Stimulated activated CD4-positive, alpha-beta T cell treated with anti-CD3 and anti-CD28 coated beads, Interleukin-15, amount 100 ng/mL, for 24 hours (primary cell): ENCODE data around the gene IFITM10.

ENCODE experiments used
- DNase-seq: peaks from one replicate; pipeline ENCODE4 v3.0.0-alpha.2; 2020

Gene IFITM10

DNA sequence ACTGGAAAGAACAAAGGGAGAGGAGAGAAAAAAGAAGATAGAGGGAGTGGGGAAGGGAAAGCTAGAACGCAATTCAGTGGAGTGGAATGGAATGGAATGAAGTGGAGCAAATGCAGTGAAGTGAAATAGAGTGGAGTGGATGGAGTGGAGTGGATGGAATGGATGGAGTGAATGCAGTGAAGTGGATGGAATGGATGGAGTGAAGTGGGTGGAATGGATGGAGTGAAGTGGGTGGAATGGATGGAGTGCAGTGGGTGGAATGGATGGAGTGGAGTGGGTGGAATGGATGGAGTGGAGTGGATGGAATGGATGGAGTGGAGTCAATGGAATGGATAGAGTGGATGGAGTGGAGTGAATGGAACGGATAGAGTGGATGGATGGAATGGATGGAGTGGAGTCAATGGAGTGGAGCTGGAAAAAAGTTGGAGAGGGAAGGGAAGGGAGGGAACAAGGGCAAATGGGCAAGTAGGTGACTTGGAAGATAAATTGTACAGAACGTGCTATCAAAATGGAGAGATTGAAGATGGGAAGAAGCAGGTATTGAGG is 13.9 kb downstream of the IFITM10 start:
- no peak for DNase-seq

DNA sequence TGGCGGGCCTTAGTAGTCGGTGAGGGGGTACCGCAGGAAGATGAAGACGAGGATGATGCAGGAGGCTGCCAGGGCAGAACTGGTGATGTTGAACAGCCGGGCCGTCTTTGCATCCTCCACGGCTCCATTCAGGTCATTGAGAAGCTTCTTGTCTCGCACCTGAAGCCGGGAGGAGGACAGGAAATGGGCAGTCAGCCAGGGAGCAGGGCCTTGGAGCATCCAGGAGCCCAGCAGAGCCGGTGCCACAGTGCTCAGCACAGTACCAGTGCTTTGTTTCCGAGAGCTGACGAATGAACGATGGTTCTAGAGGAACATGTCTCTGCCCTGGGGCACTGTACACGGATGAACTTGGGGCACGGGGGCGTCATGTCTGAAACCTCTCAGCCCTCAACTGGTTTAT is 15.1 kb downstream of the IFITM10 start:
- DNase-seq: no peak

DNA sequence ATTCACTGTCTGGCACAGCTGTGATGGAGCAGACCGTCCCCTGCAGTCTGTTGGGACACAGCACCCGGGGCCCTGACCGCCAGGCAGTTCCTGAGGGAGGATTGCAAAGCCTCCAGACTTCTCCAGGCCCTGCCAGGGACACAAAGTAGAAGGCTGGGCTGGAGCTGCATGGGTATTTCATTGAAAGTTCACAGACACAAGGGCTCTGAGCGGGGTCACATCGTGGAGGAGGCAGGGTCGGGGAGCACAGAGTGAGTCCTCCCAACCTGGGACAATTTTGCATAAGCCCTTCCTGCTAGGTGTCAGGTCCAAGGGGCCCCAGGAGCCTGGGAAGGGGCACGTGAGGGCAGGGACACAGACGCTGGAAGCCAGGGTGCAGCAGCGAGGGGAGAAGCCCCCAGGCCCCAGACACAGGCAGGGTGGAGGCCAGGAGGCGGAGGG is 15.7 kb downstream of the IFITM10 start:
- no peak for DNase-seq

DNA sequence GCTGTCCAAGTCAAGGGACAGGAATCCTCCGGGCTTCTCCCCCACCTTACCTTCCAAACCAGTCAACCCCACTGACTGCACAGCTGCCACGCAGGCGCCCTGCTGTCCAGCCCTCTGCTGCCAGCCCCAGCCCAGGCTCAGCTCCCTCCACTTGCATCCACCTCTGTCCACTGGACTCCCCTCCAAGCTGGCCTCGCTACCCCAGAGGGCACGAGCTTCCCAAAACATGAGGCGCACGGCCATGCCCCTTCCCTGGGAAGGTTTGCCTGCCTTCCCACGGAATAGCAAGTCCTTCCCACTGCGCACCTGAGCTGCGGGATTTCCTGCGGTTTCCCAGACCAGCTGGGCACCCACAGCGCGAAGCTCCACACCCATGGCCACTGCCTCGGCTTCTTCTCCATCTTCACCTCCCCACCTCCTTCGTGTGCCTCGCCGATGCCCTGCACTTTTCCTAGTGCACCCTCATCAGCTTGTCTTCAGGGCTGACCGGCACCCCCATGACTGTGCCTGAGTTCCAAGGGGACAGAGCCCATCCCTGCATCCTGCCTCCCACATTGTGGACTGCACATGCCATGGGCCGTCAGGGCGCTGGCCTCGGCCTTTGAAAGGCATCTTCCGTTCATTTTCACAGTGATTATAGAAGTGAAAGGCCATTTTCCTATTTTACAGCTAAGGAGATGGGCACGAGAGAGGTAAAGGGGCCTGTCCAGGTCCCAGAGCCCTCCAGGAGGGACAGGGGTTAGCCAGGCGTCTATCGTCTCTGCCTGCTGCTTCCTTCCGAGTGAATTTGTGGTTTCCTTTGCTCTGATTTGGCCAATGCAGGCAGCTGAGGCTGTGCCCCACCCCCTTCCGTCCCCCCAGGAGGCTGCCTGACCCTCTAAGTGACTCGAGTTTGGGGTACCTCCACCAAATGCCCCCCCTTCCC is 16.4 kb downstream of the IFITM10 start:
- no peak for DNase-seq

DNA sequence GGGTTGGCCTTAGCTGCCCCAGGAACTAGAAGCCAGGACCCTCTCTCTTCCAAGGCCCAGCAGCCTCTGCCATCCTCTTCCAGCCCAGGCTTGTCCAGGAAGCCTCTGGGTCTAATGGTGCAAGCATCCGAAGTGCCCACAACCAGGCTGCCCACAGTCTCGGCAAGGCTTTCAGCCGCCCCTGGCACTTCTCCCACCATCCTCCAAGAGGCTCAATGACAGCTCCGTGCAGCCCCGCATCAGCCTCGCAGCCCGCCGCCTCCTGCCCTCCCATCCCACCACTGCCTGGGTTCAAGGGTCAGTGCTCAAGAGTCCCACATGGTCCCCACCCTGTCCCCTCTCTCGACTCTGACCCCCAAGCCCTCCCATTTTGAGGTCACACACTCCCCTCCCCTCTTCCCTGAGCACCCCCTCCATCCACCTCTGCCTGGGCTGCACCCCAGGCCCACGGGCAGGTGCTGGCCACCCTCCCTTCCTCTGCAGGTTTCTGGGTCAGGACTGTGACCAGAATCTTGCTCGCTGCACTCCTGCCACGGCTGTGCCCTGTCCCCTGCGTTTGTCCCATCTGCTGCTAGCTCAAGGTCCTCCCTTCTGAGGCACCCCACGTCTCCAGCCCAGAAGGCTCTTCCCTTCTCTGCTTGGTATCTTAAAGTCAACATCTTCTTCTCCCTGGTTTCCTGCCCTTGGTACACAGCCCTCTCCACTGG is 17.2 kb downstream of the IFITM10 start:
- DNase-seq: no peak

DNA sequence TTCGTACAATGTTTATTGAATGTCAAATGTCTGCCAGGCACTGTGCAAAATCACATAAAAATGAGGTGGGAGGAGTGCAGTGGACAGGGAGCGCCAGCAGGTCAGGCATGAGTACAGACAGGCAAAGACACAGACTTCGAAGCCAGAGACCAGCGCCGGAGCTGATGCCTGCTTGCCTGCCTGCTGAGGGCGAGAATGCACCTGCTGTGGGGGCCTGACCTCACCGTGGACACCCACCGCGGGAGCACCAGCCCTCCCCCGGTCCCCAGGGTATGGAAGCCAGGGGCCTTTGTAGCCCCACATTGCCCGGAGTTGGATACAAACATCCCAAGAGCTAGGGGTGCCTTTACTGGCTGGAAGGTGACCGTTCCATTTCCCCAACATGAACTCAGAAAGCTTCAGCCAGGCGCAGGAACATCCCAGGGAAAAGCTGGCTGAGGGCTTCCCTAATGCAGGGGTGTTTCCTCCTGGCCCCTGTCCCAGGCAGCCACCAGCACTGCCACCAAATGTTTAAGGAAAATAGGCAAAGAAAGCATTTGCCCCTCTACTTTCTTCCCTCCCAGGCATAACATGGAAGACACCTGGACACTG is 17.9 kb downstream of the IFITM10 start:
- no peak for DNase-seq

DNA sequence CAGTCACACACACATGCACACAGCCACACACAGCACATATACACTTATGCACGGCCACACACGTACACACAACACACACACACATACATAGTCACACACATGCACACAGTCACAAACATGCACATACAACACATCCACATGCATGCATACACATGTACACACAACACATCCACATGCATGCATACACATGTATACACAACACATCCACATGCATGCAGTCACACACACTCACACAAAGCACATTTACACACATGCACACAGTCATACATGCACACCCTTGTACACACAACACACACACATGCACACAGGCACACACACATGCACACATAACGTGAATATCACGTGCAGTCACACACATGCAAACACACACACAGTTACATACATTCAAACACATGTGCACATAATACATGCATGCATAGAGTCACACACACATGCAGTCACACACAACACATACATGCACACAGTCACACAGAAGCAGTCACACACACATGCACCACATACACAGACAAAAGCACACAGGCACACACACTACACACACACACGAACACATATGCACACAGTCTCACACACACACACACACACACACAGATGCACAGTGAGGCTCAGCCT is 18.8 kb downstream of the IFITM10 start:
- no peak for DNase-seq

DNA sequence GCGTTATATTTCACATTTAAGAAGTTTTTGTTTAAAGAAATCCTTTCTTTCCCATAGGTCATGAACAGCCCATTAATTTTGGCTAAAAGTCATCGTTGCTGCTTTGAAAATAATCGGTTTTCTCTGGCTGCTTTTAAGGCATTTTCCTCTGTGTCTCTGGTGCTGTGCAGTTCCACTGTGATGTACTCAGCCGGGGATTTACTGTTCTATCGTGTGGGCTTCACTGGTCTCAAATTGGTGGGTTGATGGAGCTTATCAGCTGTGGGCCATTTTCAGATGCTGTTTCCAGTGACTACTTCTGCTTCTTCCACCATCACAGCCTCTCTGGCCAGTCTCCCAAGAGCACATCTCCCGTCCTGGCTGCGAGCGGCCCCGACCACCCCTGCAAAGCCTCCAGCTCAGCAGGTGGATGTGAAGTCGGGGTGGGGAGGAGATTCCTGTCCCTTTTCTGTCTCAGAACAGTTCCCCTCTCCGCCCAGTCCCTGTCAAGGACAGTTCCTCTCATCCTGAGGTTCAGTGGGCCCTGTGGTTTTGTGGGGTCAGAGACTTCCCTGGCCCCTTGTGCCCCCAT is 20.3 kb downstream of the IFITM10 start:
- no peak for DNase-seq

DNA sequence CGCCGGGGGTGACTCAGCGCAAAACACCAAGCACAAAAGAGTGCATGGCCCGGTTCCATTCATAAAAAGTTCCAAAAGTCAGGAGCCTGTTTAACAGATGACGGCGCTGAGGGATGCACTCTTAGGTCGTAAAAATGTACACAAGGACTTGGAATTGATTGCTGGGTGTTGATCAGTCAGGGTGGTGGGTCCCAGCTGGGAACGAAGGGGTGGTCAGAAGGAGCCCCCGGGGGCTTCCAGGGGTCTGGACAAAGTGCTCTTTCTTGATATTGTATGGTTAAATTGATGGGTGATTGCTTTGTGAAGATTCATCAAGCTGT is 20.7 kb downstream of the IFITM10 start:
- DNase-seq: no peak

DNA sequence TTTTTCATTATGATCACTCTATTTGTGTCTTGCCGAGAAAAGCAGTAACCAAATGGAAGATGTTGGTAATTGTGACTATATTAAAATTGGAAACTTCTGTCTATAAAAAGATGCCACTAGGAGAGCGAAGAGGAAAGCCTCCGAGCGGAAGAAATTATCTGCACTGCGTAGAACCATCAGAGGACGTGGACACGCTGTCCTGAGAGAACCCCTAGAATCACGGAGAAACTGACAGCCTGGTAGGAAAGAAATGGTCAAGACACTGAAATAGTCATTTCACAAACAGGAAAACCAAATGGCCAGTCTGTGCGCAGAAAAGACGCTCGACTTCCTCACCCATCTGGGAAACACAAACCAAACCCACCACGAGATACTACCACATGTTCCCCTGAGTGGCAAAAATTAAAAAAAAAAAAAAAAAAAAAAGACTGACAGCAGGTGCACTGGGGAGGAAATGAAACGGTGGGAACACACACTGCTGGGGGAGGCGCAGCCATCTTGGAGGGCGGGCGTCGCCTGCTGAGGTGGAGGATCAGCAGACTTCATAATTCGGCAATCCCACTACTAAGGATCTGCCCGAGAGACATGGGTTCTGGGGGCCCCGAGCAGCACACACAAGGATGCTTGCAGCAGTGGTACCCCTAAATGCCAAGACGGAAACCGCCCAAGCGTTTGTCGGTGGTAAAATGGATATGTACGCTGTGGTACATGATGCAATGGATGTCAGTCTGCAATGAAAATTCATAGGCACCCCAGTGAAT is 21.3 kb downstream of the IFITM10 start:
- DNase-seq: no peak

DNA sequence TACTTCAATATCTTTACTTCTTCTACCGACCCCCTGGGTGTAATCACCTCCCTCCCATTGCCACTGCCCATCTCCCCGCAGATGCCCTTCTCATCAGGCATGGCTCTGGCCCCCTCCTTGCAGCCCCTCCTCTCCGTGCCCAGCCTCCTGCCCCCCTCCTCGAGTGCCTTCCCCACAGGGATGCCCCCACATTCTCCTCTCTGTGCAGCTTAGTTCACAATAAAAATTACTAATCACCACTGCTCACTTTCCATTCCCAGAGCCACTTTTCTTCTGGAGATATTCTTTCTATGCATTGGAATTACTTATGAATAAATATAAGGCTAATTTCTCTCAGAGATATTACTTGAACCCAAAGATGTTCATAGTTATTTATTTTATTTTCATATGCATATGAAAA is 22.1 kb downstream of the IFITM10 start:
- no peak for DNase-seq

DNA sequence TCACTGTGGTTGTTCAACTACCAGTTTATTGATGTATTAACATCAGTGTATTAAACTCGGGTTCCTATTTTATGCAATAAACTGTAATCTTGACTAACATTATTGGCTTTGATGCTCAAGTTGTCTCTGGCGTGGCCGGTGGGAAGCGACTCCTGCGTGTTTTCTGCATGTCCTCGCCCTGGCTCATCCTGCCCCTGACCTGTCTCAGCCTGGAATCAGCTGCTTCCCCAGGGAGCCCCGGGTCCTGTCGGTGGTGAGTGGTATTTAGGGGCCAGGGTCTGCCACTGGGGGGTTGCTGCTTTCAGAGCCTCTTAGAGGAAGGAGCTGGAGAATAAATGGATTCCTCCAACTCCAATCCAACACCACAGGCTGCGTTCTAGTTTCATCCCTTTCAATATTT is 22.5 kb downstream of the IFITM10 start:
- no peak for DNase-seq

DNA sequence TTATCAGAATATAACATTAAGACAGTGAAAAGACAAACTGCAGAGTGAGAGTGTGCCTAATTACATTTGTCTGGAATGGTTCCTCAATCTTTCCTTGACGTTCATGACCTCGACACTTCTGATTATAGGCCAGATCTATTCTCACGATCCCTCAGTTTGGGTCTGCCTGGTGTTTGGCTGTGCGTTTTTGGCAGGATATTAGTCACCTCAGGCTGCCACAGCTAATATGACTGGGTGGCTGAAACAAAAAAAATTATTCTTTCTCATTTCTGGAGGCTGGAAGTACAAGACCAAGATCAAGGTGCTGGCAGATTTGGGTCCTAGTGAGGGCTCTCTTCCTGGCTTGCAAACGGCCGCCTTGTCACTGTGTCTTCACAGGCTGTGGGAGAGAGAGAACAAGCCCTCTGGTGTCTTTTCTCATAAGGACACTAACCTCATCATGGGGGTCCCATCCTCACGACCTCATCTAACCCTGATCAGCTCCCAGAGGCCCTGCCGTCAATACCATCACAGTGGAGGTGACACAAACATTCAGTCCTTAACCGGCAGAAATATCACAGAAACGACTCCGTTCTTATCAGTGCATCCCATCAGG is 23.2 kb downstream of the IFITM10 start:
- DNase-seq: no peak

DNA sequence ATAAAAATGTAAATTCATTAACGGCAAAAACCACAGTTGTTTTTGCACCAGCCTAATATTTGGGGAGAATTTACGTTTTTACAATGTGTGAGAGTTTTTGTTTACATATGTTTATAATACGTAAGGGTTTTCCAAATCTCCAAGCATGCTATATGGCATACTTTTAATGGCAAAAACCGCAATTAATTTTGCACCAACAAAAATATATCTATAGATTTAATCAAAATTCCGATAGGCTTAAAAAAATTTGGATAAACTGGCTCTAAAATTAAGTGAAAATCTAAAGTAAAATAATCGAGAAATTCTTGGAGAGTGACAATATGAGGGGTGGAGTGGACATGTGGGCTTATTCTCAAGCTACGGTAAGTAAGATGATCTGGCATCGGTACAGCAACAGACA is 30.6 kb downstream of the IFITM10 start:
- no peak for DNase-seq

DNA sequence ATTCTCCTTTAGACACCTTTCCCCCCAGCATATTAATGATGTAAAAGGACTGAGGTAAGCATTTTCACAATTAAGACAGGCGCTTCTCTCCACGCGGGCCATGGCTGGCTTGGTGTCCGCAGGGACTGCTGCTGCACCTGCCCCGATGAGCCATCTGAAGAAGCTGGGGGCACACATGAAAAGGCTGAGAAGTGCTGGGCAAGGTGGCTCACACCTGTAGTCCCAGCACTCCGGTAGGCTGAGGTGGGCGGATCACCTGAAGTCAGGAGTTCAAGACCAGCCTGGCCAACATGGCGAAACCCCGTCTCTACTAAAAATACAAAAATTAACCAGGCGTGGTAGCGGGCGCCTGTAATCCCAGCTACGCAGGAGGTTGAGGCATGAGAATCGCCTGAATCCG is 32.1 kb downstream of the IFITM10 start:
- no peak for DNase-seq

DNA sequence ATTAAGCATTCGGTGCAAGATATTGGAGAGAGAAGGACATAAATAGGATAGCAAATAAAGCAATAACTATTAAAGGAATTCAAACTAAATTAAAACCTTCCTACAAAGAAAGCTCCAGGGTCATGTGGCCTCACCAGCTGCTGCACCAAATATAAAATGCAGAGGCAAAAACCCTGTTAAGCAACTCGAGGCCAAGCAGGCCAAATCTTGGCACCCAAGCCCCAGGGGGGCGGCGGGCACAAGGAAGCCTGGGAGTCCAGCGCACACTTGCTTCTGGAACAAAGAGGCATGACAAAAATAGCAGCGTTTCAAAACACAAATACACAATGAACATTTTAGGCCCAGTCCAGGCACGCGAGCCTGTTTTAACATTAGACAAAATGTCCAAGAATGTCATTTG is 32.6 kb downstream of the IFITM10 start:
- DNase-seq: no peak

DNA sequence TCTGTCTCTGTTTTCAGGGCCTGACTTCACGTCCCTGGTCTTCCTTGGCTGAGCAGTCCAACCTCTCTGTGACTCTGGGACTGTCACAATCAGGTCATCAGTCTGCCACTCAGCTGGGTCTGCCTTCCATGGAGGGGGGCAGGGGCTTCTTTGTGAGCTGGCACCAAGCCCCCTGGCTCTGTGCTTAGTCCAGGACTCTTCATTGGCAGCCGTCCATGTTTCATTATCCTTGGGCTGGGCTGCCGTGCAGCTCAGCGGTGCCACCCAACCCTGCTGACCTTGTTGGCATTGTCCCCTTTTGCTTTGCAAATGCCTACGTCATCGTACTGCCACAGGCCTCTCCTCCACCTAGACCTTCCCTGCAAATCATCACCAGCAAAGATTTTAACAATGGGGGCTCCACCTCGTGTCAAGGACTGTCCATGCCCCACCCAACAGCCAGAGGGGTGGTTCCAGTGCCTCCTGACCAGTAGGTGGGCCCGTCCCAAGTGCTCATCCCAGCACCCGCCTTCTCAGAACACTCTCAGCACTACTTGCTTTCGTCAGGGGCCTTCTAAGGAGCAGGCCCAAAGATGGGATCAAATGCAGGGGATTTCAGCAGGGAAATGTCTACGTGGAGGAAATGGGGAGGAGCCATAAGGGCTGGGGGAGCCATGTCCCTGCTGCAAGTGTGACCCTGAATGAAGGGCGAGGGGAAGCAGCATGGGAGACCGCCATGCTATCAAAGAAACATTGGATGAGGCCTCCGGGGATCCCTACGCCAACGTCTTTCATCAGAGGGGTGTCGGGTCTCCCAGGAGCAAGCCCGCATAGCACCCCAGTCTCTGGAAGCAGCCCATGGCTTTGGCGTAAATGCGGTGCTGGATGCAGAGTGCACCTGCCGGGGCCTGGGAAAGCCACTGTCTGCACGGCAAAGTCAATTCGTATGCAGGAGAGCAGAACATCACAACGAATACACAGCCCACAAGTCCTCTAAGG is 35.2 kb downstream of the IFITM10 start:
- no peak for DNase-seq

DNA sequence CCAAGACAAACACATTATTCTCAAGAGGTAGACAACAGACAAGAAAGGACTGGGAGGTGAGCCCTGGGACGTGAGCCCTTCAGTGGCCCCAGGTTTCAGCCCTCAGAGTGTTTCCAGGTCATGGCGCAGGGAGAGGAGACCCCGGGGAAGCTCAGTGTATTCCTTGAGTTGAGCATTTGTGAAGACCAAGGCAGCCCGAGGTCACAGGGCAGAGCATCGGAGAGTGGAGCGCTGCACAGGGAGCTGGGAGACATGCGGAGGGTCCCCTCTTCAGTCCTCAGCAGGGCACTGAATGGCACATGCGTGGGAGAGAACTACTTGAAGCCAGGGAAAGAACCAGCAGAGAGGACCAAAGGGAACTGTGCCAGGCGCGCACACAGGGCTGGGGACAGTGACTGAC is 41.7 kb downstream of the IFITM10 start:
- DNase-seq: no peak

DNA sequence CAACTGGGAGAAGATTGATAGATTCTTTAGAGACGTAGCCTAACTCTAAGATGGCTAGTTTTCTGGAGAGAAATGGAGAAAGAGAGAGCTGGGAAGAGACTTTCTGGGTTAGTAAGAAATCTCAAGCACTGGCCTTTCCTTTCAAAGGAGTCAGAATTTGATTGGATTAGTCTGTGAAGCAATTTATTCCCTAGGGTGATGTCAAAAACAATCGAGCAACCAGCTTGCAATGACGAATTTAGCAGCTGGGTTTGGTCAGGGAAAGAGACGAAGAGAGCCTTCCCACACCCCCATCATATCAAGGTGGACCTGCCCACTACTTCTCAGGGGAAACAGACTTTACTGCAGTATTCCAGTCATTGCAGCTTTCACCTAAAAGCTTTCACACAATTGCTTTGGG is 42.6 kb downstream of the IFITM10 start:
- no peak for DNase-seq

DNA sequence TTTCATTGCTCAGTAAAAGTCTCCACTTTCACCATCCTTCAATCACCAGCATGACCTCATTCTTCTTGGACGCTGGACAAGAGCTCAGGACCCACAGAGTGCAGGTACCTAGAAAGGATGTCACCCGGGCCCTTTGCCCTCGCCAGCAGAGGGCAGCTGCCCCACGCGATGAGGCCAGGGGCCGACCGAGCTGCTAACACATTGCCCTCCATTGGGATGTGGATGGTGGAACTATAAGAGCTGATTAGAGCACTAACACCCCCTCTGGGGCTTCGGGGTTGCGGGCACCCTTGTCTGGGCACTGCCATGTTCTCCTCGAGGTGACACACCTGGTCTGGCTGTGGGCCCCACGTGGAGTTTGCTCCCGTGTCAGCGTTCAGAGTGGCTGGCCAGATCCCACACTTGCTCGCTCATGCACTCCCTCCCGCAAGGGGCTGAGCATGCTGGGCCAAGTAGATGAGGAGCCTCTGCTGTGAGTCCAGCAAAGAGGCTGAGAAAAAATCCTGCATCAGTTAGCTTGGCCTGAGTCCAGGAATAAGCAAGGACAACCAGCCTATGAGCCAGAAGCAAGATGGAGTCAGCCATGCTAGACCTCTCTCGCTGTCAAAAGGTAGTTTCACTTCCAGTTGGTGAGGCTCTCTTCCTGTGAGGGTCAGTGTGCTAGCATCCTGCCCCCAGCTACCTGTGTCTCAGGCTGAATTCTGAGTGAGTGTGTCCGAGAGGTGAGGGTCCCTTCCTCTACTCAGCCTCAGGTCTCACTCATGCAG is 43.6 kb downstream of the IFITM10 start:
- DNase-seq: no peak
